ENCODE data around the gene SMYD3. TPM values are rescaled to one million over a fixed set of nuclear protein-coding genes. Genes with fewer than 3 reads are reported as not detected.

The SMYD3 gene
- total RNA-seq, 1 donor = 171 TPM

GRCh38 chr1:246390855-246391254 lies 116.2 kb downstream of the SMYD3 start:
- H3K27me3 ChIP-seq (ENCODE audit: insufficient read depth, low read length) = no peaks in the 10 kb centered on the region
- H3K79me2 ChIP-seq (ENCODE audit: insufficient read depth, low read length) = peaks cover 30% of the 10 kb centered on the region
- peaks cover 4% of the 10 kb centered on the region for H3K36me3 ChIP-seq (ENCODE audit: insufficient read depth, low read length)
- no peaks in the 10 kb centered on the region for H3K4me1 ChIP-seq (ENCODE audit: insufficient read depth, low read length)
- H3K4me2 ChIP-seq (ENCODE audit: insufficient read depth, low read length) = no peak overlapping the region
- TF ChIP-seq CTCF (IDR thresholded peaks at IDR 0.05; ENCODE audit: extremely low read depth, low read depth, low read length) = no peak
- DNase-seq (ENCODE audit: insufficient read length, low spot score, missing footprints) = no peak
- no peaks in the 10 kb centered on the region for H3K9me3 ChIP-seq (ENCODE audit: low read depth, low read length)
- no peak overlapping the region for H2AFZ ChIP-seq (ENCODE audit: low read length)
- no peak overlapping the region for H3K27ac ChIP-seq (ENCODE audit: low read depth, low read length)
- no peak overlapping the region for H3K4me3 ChIP-seq (ENCODE audit: insufficient read depth, low read length)
- H4K20me1 ChIP-seq (ENCODE audit: insufficient read depth, low read length) = no peaks in the 10 kb centered on the region

- Histone ChIP-seq H3K4me3 (ENCODE audit: insufficient read depth, low read length) (no peak overlapping the region), H3K9me3 (ENCODE audit: low read depth, low read length) (no peaks in the 10 kb centered on the region), H3K4me1 (ENCODE audit: insufficient read depth, low read length) (no peaks in the 10 kb centered on the region), H3K27ac (ENCODE audit: low read depth, low read length) (no peak overlapping the region), H3K79me2 (ENCODE audit: insufficient read depth, low read length) (peaks cover 32% of the 10 kb centered on the region), H3K27me3 (ENCODE audit: insufficient read depth, low read length) (no peaks in the 10 kb centered on the region), H3K36me3 (ENCODE audit: insufficient read depth, low read length) (peaks cover 8% of the 10 kb centered on the region), H2AFZ (ENCODE audit: low read length) (no peak overlapping the region), H4K20me1 (ENCODE audit: insufficient read depth, low read length) (no peaks in the 10 kb centered on the region), H3K4me2 (ENCODE audit: insufficient read depth, low read length) (no peak overlapping the region)
- no peak for DNase-seq (ENCODE audit: insufficient read length, low spot score, missing footprints)
- TF ChIP-seq CTCF (IDR thresholded peaks at IDR 0.05; ENCODE audit: extremely low read depth, low read depth, low read length) = no peak
Measured at GRCh38 chr1:246384616-246385015, 122.5 kb downstream of the SMYD3 start.

GRCh38 chr1:246383791-246384190 lies 123.3 kb downstream of the SMYD3 start:
- Histone ChIP-seq H3K27ac (ENCODE audit: low read depth, low read length) (no peak overlapping the region), H3K27me3 (ENCODE audit: insufficient read depth, low read length) (no peaks in the 10 kb centered on the region), H3K4me1 (ENCODE audit: insufficient read depth, low read length) (no peaks in the 10 kb centered on the region), H3K4me3 (ENCODE audit: insufficient read depth, low read length) (no peak overlapping the region), H2AFZ (ENCODE audit: low read length) (no peak overlapping the region), H3K9me3 (ENCODE audit: low read depth, low read length) (no peaks in the 10 kb centered on the region), H3K4me2 (ENCODE audit: insufficient read depth, low read length) (no peak overlapping the region), H4K20me1 (ENCODE audit: insufficient read depth, low read length) (no peaks in the 10 kb centered on the region), H3K36me3 (ENCODE audit: insufficient read depth, low read length) (peaks cover 8% of the 10 kb centered on the region), H3K79me2 (ENCODE audit: insufficient read depth, low read length) (peaks cover 32% of the 10 kb centered on the region)
- no peak for DNase-seq (ENCODE audit: insufficient read length, low spot score, missing footprints)
- TF ChIP-seq CTCF (IDR thresholded peaks at IDR 0.05; ENCODE audit: extremely low read depth, low read depth, low read length) = no peak

GRCh38 chr1:246383239-246383589 lies 123.9 kb downstream of the SMYD3 start:
- no peak for DNase-seq (ENCODE audit: insufficient read length, low spot score, missing footprints)
- TF ChIP-seq CTCF (IDR thresholded peaks at IDR 0.05; ENCODE audit: extremely low read depth, low read depth, low read length) = no peak
- Histone ChIP-seq H4K20me1 (ENCODE audit: insufficient read depth, low read length) (no peaks in the 10 kb centered on the region), H3K79me2 (ENCODE audit: insufficient read depth, low read length) (peaks cover 32% of the 10 kb centered on the region), H3K36me3 (ENCODE audit: insufficient read depth, low read length) (peaks cover 8% of the 10 kb centered on the region), H3K27me3 (ENCODE audit: insufficient read depth, low read length) (no peaks in the 10 kb centered on the region), H3K4me3 (ENCODE audit: insufficient read depth, low read length) (no peak overlapping the region), H3K4me1 (ENCODE audit: insufficient read depth, low read length) (no peaks in the 10 kb centered on the region), H2AFZ (ENCODE audit: low read length) (no peak overlapping the region), H3K9me3 (ENCODE audit: low read depth, low read length) (no peaks in the 10 kb centered on the region), H3K4me2 (ENCODE audit: insufficient read depth, low read length) (no peak overlapping the region), H3K27ac (ENCODE audit: low read depth, low read length) (no peak overlapping the region)
